Left hindlimb (tissue), 1 donor: ENCODE results near the gene TSFM.
"Not testable (repeated sequence)": the region's sequence is repeated elsewhere in the genome, so short reads cannot be mapped to it uniquely, and the experiment has no call there.

Experiments
- DNase-seq: peaks from one replicate; pipeline ENCODE4 v3.0.0-alpha.2; 2018

Gene TSFM

DNA sequence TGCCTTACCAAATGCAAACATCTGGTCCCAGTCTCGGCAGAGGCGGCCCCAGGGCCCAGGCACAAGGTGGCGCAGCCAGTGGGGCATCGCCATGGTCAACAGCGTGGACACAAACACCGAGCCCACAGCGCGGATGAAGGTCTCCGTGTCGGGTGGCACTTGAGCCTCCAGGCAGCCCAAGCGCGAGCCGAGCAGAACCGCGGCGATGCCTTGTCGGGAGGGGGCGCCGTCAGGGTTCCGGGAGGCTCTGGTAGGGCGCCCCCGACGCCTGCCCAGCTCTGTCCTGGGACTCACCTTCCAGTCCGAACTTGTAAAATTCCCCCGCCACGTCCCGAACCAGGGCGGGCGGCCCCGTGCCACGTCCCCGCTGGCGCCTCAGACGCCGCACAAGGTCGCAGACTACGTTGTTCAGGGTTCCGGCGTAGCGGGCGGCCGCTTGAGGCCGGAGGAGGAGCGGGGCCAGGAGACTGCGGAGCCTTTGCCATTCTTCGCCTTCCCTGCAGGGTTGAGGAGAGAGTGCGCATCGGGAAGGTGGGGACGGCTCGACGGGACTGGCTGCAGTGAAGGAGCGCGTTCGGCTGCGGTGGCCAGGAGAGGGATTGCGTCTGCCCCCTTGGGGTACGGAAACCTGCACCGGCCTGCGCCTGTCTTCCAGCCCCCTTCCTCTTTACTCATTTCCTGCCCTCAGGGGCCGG, 17.4 kb upstream of the TSFM start:
- DNase-seq = no peak

- no peak for DNase-seq
Measured at GRCh38 chr12:57765698-57766463, 16.7 kb upstream of the TSFM start.

- DNase-seq = no peak
Measured at GRCh38 chr12:57766464-57767304, 15.9 kb upstream of the TSFM start, which contains the start of gene CYP27B1. TSS of gene CYP27B1 (minus strand) at chr12:57767078. CDS start at chr12:57767041, 37 bp downstream.

- no peak for DNase-seq
Measured at GRCh38 chr12:57767305-57767698, 15.3 kb upstream of the TSFM start.

DNA sequence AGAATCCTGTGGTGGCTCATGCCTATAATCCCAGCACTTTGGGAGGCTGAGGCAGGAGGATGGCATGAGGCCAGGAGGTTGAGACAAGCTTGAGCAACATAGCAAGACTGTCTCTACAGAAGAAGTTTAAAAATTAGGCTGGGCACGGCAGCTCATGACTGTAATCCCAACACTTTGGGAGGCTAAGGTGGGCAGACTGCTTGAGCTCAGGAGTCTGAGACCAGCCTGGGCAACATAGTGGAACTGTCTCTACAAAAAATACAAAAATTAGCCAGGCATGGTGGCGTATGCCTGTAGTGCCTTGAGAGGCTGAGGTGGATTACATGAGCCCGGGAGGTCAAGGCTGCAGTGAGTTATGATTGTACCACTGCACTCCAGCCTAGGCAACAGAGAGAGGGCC, 14.7 kb upstream of the TSFM start:
- no peak for DNase-seq

DNA sequence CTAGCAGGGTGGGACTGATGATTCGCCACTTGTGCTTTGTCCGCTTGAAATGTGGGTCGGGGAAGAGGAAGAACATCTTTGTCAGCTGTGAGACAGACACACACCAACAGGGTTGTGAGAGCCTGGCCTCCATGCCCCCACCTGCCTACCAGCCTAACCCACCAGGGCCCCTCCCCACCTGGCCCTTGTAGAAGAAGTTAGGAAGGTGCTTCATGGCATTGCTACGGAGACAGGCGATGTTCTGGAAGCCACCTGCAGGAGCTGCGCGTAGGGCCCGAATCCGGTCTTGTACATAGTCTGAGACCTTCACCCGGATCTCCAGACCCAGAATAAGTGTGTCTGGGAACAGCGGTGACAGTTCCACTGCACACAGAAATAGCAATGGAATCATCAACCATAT, 13.0 kb upstream of the TSFM start:
- DNase-seq = no peak

DNA sequence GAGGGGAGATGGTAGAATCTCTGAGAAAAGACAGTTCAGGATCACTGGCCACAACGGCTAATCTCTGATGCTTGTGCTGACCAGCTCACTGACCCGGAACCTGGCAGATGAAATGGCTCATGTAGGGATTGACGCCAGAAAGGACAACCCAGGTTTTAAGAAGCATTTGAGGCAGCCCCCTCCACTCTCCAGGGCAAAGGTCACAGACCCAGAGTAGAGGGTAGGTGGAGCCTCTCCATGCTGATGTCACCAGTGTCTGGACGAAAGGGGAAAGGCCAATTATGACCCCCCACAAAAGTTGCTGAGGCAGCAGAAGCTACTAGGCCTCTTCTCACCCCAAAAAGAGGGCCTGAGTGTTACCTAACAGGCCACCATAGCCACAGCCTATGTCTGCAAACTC, 11.9 kb upstream of the TSFM start:
- no peak for DNase-seq

DNA sequence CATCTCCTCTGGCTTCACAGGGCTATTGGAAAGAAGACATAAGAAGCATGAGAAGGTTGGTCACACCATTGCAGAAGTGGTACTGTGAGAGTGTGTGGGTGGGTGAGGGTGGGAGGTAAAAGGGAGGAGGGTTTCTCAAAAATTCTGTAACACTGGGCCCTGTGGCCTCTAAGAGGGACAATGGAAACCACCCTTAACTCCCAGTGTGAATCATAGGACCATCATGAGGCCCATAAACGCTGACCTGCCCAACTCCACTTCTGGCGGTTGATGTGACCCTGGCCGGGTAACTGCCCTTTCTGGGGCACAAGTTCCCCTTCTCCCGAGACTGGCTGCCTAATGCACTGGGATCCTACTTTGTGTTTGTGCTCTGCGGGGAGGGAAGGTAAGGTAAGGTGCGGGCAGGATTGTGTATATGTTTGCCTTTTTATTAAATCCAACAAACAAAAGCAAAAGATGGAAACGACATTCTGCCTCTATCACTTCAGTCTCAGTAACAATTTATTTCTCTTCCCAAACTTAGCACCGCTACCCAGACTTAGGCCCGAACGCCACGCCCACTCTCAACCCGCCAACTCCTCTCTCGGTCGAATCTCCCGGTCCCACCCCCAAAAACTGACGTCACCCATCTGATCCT, 11.2 kb upstream of the TSFM start:
- DNase-seq = peak; percentile 95

GRCh38 chr12:57771873-57772428, 10.6 kb upstream of the TSFM start, which contains the start of gene METTL1:
TSS of gene METTL1 (minus strand) at chr12:57772105. CDS start at chr12:57772083, 22 bp downstream.
- peak; percentile 98 for DNase-seq

- DNase-seq = peak; percentile 80
Measured at GRCh38 chr12:57772429-57773322, 9.9 kb upstream of the TSFM start, which contains the start of gene EEF1AKMT3. TSS of gene EEF1AKMT3 (plus strand) at chr12:57772614. CDS start at chr12:57772725, 111 bp downstream.

- not testable (repeated sequence) for DNase-seq
Measured at GRCh38 chr12:57774634-57775033, 8.0 kb upstream of the TSFM start.

- DNase-seq = no peak
Measured at GRCh38 chr12:57775044-57775443, 7.5 kb upstream of the TSFM start.

GRCh38 chr12:57775563-57776246, 6.9 kb upstream of the TSFM start:
- DNase-seq = no peak

DNA sequence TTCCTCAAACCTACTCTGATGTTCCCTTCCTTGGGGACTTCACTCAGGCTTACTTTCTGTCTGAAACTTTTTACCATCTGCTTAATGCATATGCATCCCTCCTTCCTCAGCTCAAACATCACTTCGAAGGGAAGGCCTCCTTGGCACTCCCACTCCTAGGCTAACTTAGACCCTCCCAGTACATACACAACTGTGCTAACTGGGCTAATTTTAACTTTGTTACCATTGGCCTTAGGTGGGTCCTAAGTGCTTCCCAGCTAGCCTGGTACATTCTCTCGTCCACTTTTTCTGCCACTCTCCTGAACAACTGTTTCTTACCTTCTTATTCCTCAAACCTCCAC, 6.4 kb upstream of the TSFM start:
- no peak for DNase-seq

- no peak for DNase-seq
Measured at GRCh38 chr12:57777367-57777766, 5.2 kb upstream of the TSFM start.

DNA sequence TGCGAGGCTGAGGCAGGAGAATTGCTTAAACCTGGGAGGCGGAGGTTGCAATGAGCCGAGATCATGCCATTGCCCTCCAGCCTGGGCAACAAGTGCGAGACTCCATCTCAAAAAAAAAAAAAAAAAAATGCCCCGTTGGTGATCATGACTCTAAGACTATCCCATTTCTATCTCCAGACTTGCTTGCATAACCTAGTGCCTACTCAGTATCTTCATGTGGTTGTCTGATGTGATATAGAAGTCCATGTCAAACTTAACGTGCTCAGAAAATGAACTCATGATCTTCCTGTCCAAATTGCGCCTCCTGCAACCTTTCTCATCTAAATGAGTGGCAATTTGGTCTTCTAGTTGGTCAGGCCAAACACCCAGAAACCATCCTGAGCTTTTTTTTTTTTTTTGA, 4.7 kb upstream of the TSFM start:
- no peak for DNase-seq

- no peak for DNase-seq
Measured at GRCh38 chr12:57779736-57780135, 2.9 kb upstream of the TSFM start.

- DNase-seq = no peak
Measured at GRCh38 chr12:57780284-57780897, 2.2 kb upstream of the TSFM start.

DNA sequence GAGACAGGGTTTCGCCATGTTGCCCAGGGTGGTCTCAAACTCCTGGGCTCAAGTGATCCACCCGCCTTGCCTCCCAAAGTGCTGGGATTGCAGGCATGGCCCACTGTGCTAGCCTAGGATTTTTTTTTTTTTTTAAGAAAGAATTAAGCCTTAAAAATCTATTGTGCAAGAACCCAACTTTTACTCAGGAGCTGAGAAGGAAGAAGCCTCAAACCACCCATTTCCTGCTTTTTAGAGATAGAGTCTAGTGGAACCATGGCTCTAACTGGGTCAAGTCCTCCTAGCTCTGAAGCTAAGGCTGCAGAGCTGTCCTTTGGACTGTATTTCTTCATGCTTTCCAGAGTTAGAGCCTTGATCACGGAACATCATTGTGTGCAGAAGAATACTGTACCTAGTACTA, 1.3 kb upstream of the TSFM start:
- DNase-seq = no peak

DNA sequence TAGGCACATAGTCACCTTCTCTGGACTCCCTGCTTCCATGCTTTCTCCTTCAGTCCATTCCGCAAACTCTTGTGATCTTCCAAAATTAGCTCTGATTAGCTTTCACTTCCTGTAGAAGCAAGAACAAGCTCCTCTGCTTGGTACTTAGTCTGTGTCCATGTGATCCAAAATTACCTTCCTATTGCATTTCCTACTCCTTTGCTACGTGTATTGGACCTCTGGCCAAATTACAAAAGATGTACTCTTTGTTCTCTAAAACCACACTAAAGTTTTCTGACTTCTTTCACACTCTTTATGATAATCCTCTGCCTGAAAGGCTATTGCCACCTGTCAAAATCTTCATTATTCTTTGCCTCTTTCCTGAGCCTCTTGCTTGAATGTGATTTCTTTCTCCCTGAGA, 786 bp upstream of the TSFM start:
- DNase-seq = no peak
